GM23338 (cell line): ENCODE data around the gene GHR. TPM values are rescaled to one million over a fixed set of nuclear protein-coding genes. Genes with fewer than 3 reads are reported as not detected.

Source experiments
- ATAC-seq: fragments of 200-7000 bp; cut with Tn5 transposase; 3 replicates; pipeline ENCODE4 v1.9.1; 2020
- DNase-seq: peaks from one replicate; pipeline ENCODE4 v3.0.0-alpha.2; 2015; ENCODE audit warnings: low spot score
- H2AFZ ChIP-seq: fragments of 200-600 bp; sonication (generic); 2 replicates; pipeline ENCODE4 v1.8.0; 2016; ENCODE audit warnings: antibody characterized with exemption, mild to moderate bottlenecking, moderate library complexity
- H3F3A ChIP-seq: fragments of 200-600 bp; sonication (generic); replicated peaks from 2 replicates; pipeline ENCODE4 v1.8.0; 2017; ENCODE audit warnings: antibody characterized with exemption, mixed run types, low read depth
- H3K27ac ChIP-seq: fragments of 200-600 bp; sonication (generic); 2 replicates; pipeline ENCODE4 v1.6.1; 2016; ENCODE audit warnings: low read depth
- H3K27me3 ChIP-seq: fragments of 200-600 bp; sonication (generic); 2 replicates; pipeline ENCODE4 v1.8.0; 2016; ENCODE audit warnings: mild to moderate bottlenecking, mixed run types, moderate library complexity; ENCODE audit not compliant: insufficient read depth
- H3K36me3 ChIP-seq: fragments of 200-600 bp; sonication (generic); 2 replicates; pipeline ENCODE4 v1.8.0; 2016; ENCODE audit warnings: mild to moderate bottlenecking; ENCODE audit not compliant: insufficient read depth
- H3K4me1 ChIP-seq: fragments of 200-600 bp; sonication (generic); 2 replicates; pipeline ENCODE4 v1.8.0; 2016; ENCODE audit warnings: mild to moderate bottlenecking, moderate library complexity; ENCODE audit not compliant: insufficient read depth
- H3K4me2 ChIP-seq: fragments of 200-600 bp; sonication (generic); 2 replicates; pipeline ENCODE4 v1.7.1; 2017; ENCODE audit warnings: mixed run types
- H3K4me3 ChIP-seq: fragments of 200-600 bp; sonication (generic); 2 replicates; pipeline ENCODE4 v1.6.1; 2016; ENCODE audit warnings: mixed run types
- H3K79me2 ChIP-seq: fragments of 200-600 bp; sonication (generic); replicated peaks from 2 replicates; pipeline ENCODE4 v1.8.0; 2017; ENCODE audit warnings: mild to moderate bottlenecking; ENCODE audit not compliant: insufficient read depth
- H3K9me2 ChIP-seq: fragments of 200-600 bp; sonication (generic); 2 replicates; pipeline ENCODE4 v1.8.0; 2017; ENCODE audit not compliant: insufficient read depth
- H4K20me1 ChIP-seq: fragments of 200-600 bp; sonication (generic); replicated peaks from 2 replicates; pipeline ENCODE4 v1.8.0; 2017; ENCODE audit warnings: mild to moderate bottlenecking; ENCODE audit not compliant: insufficient read depth
- H3K27ac Mint-ChIP-seq: 2 replicates; pipeline ENCODE4 v1.8.0; 2020; ENCODE audit warnings: inconsistent platforms, mild to moderate bottlenecking, moderate library complexity, mixed read lengths
- H3K27me3 Mint-ChIP-seq: 3 replicates; pipeline ENCODE4 v1.8.0; 2022; ENCODE audit warnings: low read depth, mild to moderate bottlenecking, moderate library complexity, mixed read lengths, inconsistent platforms; ENCODE audit not compliant: insufficient read depth, poor library complexity
- H3K36me3 Mint-ChIP-seq: 3 replicates; pipeline ENCODE4 v1.8.0; 2021; ENCODE audit warnings: low read depth, mild to moderate bottlenecking, inconsistent platforms, moderate library complexity, mixed read lengths
- H3K4me1 Mint-ChIP-seq: 3 replicates; pipeline ENCODE4 v1.8.0; 2020; ENCODE audit warnings: mild to moderate bottlenecking, inconsistent platforms, mixed read lengths
- H3K4me3 Mint-ChIP-seq: 3 replicates; pipeline ENCODE4 v1.8.0; 2021; ENCODE audit warnings: moderate library complexity, mild to moderate bottlenecking, inconsistent platforms, mixed read lengths
- H3K9me3 Mint-ChIP-seq: 3 replicates; pipeline ENCODE4 v1.8.0; 2020; ENCODE audit warnings: moderate library complexity, mild to moderate bottlenecking, inconsistent platforms, mixed read lengths
- CREB1 ChIP-seq: fragments of 250-450 bp; sonication (Bioruptor Pico); IDR thresholded peaks from 2 replicates; pipeline ENCODE4 v1.5.0; 2020; ENCODE audit warnings: low read depth, mild to moderate bottlenecking, moderate library complexity
- ETS1 ChIP-seq: IDR thresholded peaks from 2 replicates; pipeline ENCODE4 v1.6.1; 2016; ENCODE audit warnings: antibody characterized with exemption
- EZH2 ChIP-seq: fragments of 200-600 bp; sonication (generic); IDR thresholded peaks from one replicate; pipeline ENCODE4 v1.8.0; 2017; ENCODE audit warnings: antibody characterized with exemption, mild to moderate bottlenecking, low read depth; ENCODE audit not compliant: unreplicated experiment
- EZH2phosphoT487 ChIP-seq: fragments of 200-600 bp; sonication (generic); IDR thresholded peaks from one replicate; pipeline ENCODE4 v1.8.1; 2018; ENCODE audit warnings: antibody characterized with exemption; ENCODE audit not compliant: unreplicated experiment
- JUNB ChIP-seq: IDR thresholded peaks from one replicate; pipeline ENCODE4 v1.6.1; 2016; ENCODE audit warnings: antibody characterized with exemption; ENCODE audit not compliant: unreplicated experiment
- POLR2AphosphoS5 ChIP-seq: IDR thresholded peaks from 2 replicates; pipeline ENCODE4 v1.6.1; 2016; ENCODE audit warnings: antibody characterized with exemption, low read depth
- REST ChIP-seq: IDR thresholded peaks from one replicate; pipeline ENCODE4 v1.6.1; 2018; ENCODE audit warnings: antibody characterized with exemption; ENCODE audit not compliant: unreplicated experiment
- ZNF114 ChIP-seq: fragments of 250-450 bp; sonication (Bioruptor Pico); IDR thresholded peaks from 2 replicates; pipeline ENCODE4 v1.5.0; 2020; ENCODE audit warnings: mild to moderate bottlenecking, moderate library complexity
- ZNF462 ChIP-seq: fragments of 250-450 bp; sonication (Bioruptor Pico); IDR thresholded peaks from 2 replicates; pipeline ENCODE4 v1.5.0; 2020; ENCODE audit warnings: mild to moderate bottlenecking, moderate library complexity
- polyA plus RNA-seq: library from polyadenylated mRNA; unstranded; fragments of >200 nt; fragmentation: Nextera tagmentation; extraction: Ambion mirVana; gene quantifications from 2 replicates; pipeline ENCODE4 v1.2.1, GENCODE V29; 2016
- total RNA-seq: library from RNA; depleted of rRNA; stranded (reverse); fragments of >200 nt; shearing (Covaris generic); gene quantifications from 2 replicates; pipeline ENCODE4 v1.2.3, GENCODE V29; 2014

The GHR gene
- total and polyA plus RNA-seq, 2 experiments from 2014 or later: 0.21 to 1.9 TPM

- no peak for TF ChIP-seq ZNF462 (CRISPR knock-in tag)
- TF ChIP-seq REST: no peak
- no peak for TF ChIP-seq JUNB
These were observed 74.8 kb downstream of the GHR start (continued) for GRCh38 chr5:42498000-42498399.

- no peaks in the 10 kb centered on the region for H3K36me3 ChIP-seq
- peaks cover 25% of the 10 kb centered on the region for H3K4me1 ChIP-seq
- H3K27me3 ChIP-seq: no peaks in the 10 kb centered on the region
- H3F3A ChIP-seq: no peaks in the 10 kb centered on the region
- no peak overlapping the region for H2AFZ ChIP-seq
- DNase-seq: no peak
- peaks cover 17% of the 10 kb centered on the region for H3K9me2 ChIP-seq
- H3K4me2 ChIP-seq: no peak overlapping the region
- no peak overlapping the region for H3K27ac Mint-ChIP-seq
- ATAC-seq: no peak
- H3K36me3 Mint-ChIP-seq: no peaks in the 10 kb centered on the region
- H3K27me3 Mint-ChIP-seq: peaks cover 2% of the 10 kb centered on the region
- H3K79me2 ChIP-seq: no peaks in the 10 kb centered on the region
- H4K20me1 ChIP-seq: no peaks in the 10 kb centered on the region
- H3K4me1 Mint-ChIP-seq: peaks cover 24% of the 10 kb centered on the region
- H3K4me3 ChIP-seq: no peak overlapping the region
- H3K4me3 Mint-ChIP-seq: no peak overlapping the region
- no peak for TF ChIP-seq POLR2AphosphoS5
- no peak for TF ChIP-seq ZNF114 (CRISPR knock-in tag)
- TF ChIP-seq JUNB: no peak
- no peak for TF ChIP-seq REST
- no peak for TF ChIP-seq EZH2phosphoT487
- TF ChIP-seq CREB1: no peak
- no peak for TF ChIP-seq ETS1
- no peak for TF ChIP-seq EZH2
- H3K9me3 Mint-ChIP-seq: peaks cover 26% of the 10 kb centered on the region; the same call in 2 of the 3 replicates
- H3K27ac ChIP-seq: no peak overlapping the region
These were observed 75.8 kb downstream of the GHR start for GRCh38 chr5:42499016-42499415.
